Measurements from ENCODE around the gene RBM38. TPM values are rescaled to one million over a fixed set of nuclear protein-coding genes. Genes with fewer than 3 reads are reported as not detected.
A peak's percentile ranks its signal among the peaks of the same experiment; 100 is the strongest.

Gene RBM38
- total and polyA plus RNA-seq, 2 of the 13 experiments (the other 11 are each of a cell fraction or from before 2014, with no cell fraction given), result 24.2 to 34.2 TPM

- TF ChIP-seq ETV5 (CRISPR knock-in tag; IDR thresholded peaks at IDR 0.05; ENCODE audit: borderline replicate concordance), result peak; percentile 51; the same call in 1 of the 2 replicates
- TF ChIP-seq GZF1 (CRISPR knock-in tag; IDR thresholded peaks at IDR 0.05), result no peak
- TF ChIP-seq SAP130 (CRISPR knock-in tag; IDR thresholded peaks at IDR 0.05; ENCODE audit: low read depth), result peak; percentile 44; the same call in 1 of the 2 replicates
- peak; percentile 29 for TF ChIP-seq ZNF883 (CRISPR knock-in tag; IDR thresholded peaks at IDR 0.05; ENCODE audit: not compliant biosample characterization)
- TF ChIP-seq ZNF687 (CRISPR knock-in tag; IDR thresholded peaks at IDR 0.05), result peak; percentile 85
- TF ChIP-seq GABPA (IDR thresholded peaks at IDR 0.05; ENCODE audit: low read depth, low read length), result no peak
- peak; percentile 68; the same call in 1 of the 2 replicates for TF ChIP-seq GABPA (CRISPR knock-in tag; IDR thresholded peaks at IDR 0.05; ENCODE audit: low read depth)
- TF ChIP-seq PBX3 (CRISPR knock-in tag; IDR thresholded peaks at IDR 0.05; ENCODE audit: borderline replicate concordance), result no peak
- no peak for TF ChIP-seq ZNF619 (CRISPR knock-in tag; IDR thresholded peaks at IDR 0.05)
- TF ChIP-seq KLF9 (CRISPR knock-in tag; IDR thresholded peaks at IDR 0.05; ENCODE audit: low read depth), result no peak
- no peak for TF ChIP-seq EED (CRISPR knock-in tag; IDR thresholded peaks at IDR 0.05)
Observed at GRCh38 chr20:57411406-57412283, 20.4 kb downstream of the RBM38 start (continued).
